ENCODE data around the gene ITCH.

- TF ChIP-seq CTCF (IDR thresholded peaks at IDR 0.05) = no peak
- no peak for TF ChIP-seq POLR2A (IDR thresholded peaks at IDR 0.05)
These were observed 197.5 kb downstream of the ITCH start for GRCh38 chr20:34560614-34561013.

Data from prostate gland (tissue), 2 donors.